ENCODE measurements around the gene PDE1A.
A peak's percentile ranks its signal among the peaks of the same experiment; 100 is the strongest.

The PDE1A gene

DNA sequence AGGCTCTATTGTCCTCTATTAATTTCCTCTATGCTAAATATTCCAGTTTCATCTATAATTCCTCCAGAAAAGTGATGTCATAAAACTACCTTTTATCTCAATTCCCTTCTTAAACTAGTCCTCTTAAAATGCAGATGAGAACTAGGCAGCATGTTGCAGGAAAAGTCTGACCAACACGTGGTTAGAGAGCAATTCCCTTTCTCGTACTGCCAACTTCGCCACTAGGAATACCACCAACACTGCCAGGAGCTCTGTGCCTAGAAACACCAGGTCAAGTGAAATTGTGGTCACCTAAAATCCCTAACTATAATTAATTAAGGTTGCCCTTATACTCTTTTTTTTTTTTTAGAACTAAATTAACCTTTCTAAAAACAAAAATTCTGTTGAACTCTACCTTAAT, 313.5 kb downstream of the PDE1A start:
- DNase-seq = no peak

DNA sequence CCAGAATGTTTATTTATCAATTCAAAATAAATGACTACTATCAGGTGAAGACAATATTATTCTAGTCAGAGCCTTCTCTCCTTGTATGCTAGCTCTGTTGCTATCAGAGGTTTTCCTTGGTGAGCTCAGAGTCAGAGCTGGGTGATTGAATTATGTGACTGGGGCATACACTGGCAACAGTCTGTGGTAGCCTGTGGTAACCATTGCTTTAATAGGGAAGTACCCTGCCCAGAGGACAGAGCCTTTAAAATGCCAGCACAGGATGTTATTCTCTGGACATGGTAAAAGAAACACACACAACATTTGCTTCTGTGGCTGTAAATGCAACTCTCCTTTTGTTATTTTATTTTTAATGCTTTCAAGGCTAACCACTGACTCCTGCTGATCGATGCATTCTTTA, 316.5 kb downstream of the PDE1A start:
- peak in 1 of 2 experiments; percentile 54 for DNase-seq

DNA sequence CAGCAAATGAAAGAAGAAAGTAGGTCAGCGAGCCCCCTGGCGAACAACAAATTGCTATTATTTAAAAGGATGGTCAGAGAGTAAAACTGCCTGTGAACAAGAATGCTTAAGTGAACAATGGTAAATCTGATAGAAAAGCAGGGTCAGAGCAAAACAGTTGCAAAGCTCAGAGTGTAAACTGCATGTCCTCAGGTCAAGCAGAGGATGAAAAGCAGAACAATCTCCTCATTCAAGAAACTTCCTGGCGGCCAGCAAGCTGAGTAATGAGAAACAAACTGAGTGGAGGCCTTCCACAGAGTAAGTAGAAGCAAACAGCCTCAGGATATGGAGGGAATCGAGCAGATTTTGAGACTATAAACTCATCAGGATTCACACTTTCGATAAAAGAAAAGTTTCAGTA, 323.3 kb downstream of the PDE1A start:
- DNase-seq = no peak

DNA sequence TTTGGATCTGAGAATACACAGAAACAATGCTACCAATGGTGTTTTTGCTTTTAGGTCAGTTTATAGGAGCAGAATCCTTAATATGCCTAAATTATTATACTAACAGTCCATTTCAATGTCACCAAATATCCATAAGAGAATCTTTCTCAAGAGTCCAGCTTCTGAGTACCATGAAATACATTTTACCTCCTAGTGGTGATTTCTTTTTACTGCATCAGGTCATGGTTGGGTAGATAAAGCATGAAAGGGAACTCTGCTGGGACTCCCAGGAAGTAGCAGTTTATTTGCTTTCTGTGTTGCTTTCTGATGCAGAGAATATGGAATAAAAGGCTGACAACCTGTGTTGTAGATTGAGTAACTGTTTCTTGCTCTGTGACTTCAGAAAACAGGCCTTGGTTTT, 325.6 kb downstream of the PDE1A start:
- peak; percentile 49 to 71 for DNase-seq

DNA sequence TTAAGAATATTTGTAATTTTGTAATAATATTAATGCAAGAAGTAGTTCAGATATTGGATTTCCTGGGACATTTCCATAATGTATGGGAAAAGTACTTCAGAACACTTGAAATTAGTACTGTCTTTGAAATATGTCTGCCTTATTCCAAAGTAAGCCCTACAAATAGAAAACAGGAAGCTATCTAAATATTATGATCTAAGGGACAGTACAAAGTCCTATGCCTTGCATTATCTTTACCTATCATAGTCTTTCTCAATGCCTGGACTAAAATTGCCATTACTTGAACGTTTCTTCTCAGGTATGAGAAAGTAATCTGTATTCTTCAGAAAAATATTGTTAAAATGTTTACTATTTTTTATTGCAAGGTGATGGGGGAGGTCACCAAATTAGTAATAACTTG, 328.2 kb downstream of the PDE1A start:
- peak in 1 of 2 experiments; percentile 21 for DNase-seq

DNA sequence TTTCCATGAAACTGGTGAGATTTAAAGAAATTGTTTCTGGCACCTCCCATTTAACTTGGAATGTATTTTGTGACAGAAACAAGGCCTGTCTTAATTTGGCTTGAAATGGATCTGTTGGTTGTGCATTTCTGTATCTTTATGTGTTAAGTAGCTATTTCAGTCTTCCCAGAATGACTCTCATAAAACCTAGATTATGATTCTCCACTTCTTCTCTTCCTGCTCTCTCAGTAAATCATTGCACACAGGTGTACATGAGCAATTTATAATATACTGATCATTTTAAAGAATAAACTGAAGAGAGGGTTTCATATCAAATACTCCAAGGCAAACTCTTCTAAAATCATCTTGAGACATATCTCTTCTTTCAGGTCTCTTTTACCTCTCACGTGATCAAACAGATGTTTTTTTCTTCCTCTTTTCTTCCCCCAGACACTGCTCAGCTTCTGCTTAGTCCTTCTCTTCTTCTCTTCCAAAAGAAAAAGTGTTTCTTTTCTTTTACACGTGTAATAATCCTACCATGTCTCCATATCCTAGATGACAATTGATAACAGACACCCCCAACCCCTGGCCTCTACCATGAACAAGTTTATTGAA, 329.2 kb downstream of the PDE1A start:
- peak; percentile 65 to 82 for DNase-seq

DNA sequence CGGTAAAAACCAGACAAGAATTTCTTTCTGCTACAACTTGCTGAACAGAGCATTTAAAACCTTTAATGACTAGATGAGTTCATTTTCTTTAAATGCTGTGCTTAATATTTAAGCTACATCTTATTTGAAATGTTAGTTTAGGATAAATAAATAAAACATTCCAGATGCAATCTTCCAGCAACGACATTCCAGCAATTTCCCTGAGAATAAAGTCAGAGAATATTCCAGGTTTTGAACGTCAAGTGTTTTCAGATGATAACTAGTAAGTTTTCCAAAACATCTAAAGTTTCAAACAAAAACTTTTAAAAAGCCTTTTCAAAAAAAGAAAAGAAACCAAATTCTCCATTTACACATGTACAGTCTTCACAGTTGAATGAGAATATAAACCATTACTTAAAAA, 336.4 kb downstream of the PDE1A start:
- no peak for DNase-seq

All from Kasumi-1 (cell line).